Small intestine (tissue), 16 donors: ENCODE results near the gene CKAP4. TPM values are rescaled to one million over a fixed set of nuclear protein-coding genes. Genes with fewer than 3 reads are reported as not detected.

Experiments used
- DNase-seq, 2 donors: peaks; one replicate each; pipeline versions ENCODE4 v3.0.0 to v3.0.0-alpha.2; 2013
- FAIRE-seq: peaks from 2 replicates; lab custom pipeline; 2012; peaks lifted over from hg19 to GRCh38; lab: Jason Lieb, UNC
- H3K27ac ChIP-seq, 3 donors: one replicate each; pipeline ENCODE4 v1.5.1; 2013; ENCODE audit warnings: low read length in 2 of 3, mild to moderate bottlenecking in 2 of 3, control low read depth in 1 of 3, inconsistent platforms in 1 of 3, low read depth in 1 of 3, moderate library complexity in 1 of 3
- H3K27me3 ChIP-seq, 3 donors: one replicate each; pipeline ENCODE4 v1.6.1; 2013; ENCODE audit warnings: low read length in 3 of 3, inconsistent platforms in 1 of 3; ENCODE audit not compliant: control insufficient read depth in 3 of 3, insufficient read depth in 3 of 3
- H3K36me3 ChIP-seq, 3 donors: one replicate each; pipeline ENCODE4 v1.6.1; 2013; ENCODE audit warnings: low read length in 3 of 3, inconsistent platforms in 1 of 3, low read depth in 1 of 3, mild to moderate bottlenecking in 1 of 3, moderate library complexity in 1 of 3; ENCODE audit not compliant: control insufficient read depth in 3 of 3, insufficient read depth in 2 of 3
- H3K4me1 ChIP-seq, 3 donors: one replicate each; pipeline ENCODE4 v1.6.1; 2013; ENCODE audit warnings: low read length in 2 of 3, inconsistent platforms in 1 of 3, low read depth in 1 of 3, mild to moderate bottlenecking in 1 of 3, moderate library complexity in 1 of 3; ENCODE audit not compliant: control insufficient read depth in 3 of 3, insufficient read depth in 2 of 3
- H3K4me3 ChIP-seq, 3 donors: one replicate each; pipeline ENCODE4 v1.5.1; 2013; ENCODE audit warnings: low read length in 3 of 3, control low read depth in 1 of 3, inconsistent platforms in 1 of 3, low read depth in 1 of 3, mild to moderate bottlenecking in 1 of 3, moderate library complexity in 1 of 3
- H3K9me3 ChIP-seq, 2 donors: one replicate each; pipeline ENCODE4 v1.6.1; 2013; ENCODE audit warnings: low read depth in 1 of 2, low read length in 1 of 2; ENCODE audit not compliant: control insufficient read depth in 2 of 2, insufficient read depth in 1 of 2
- WGBS, 3 donors: extraction: QIAGEN DNeasy Blood & Tissue Kit; methylation state at CpG; one replicate each; pipeline ENCODE4 v1.1.7; 2013; 5-methylcytosine and 5-hydroxymethylcytosine counted together
- long read RNA-seq, 10 donors: transcript quantifications; one replicate each; lab custom pipeline, GENCODE V29; 2026
- polyA plus RNA-seq, 4 donors: library from polyadenylated mRNA; stranded (reverse) in 3 of 4; unstranded in 1 of 4; fragments of 200-250 nt in 3 of 4; fragments of 120-200 nt in 1 of 4; gene quantifications; one replicate each; pipeline versions ENCODE4 v1.2.1 to v1.2.3, GENCODE V29; 2013
- donor health status: healthy with polysubstance abuse.
- donor health status: control.
- donor health status: control.
- donor health status: Bipolar disorder and iron deficiency.
- donor health status: healthy.

CKAP4 gene
- 10 to 100 TPM in 2 of 4 donors, 1 to 10 TPM in 2; 2.0 to 34.5 (median 18.7) TPM for polyA plus RNA-seq
- long read RNA-seq, donor 1, transcript CKAP4-201 (2 exons, 3,093 nt): major isoform, 18 of 36 reads
- long read RNA-seq, donor 1, partial matches to known transcripts: 18 of 36 reads
- long read RNA-seq, donor 1, other reads (novel, unspliced or antisense): 0 of 36 reads
- long read RNA-seq, donor 2, partial matches to known transcripts: 0 of 3 reads
- long read RNA-seq, donor 2, other reads (novel, unspliced or antisense): 0 of 3 reads
- long read RNA-seq, donor 3, transcript CKAP4-201 (2 exons, 3,093 nt): major isoform, 8 of 8 reads
- long read RNA-seq, donor 3, partial matches to known transcripts: 0 of 8 reads
- long read RNA-seq, donor 3, other reads (novel, unspliced or antisense): 0 of 8 reads
- long read RNA-seq, donor 4: 0 reads
- long read RNA-seq, donor 5, partial matches to known transcripts: 0 of 2 reads
- long read RNA-seq, donor 5, other reads (novel, unspliced or antisense): 0 of 2 reads
- long read RNA-seq, donor 6, transcript CKAP4-201 (2 exons, 3,093 nt): major isoform, 10 of 10 reads
- long read RNA-seq, donor 6, partial matches to known transcripts: 0 of 10 reads
- long read RNA-seq, donor 6, other reads (novel, unspliced or antisense): 0 of 10 reads
- long read RNA-seq, donor 7: 0 reads
- long read RNA-seq, donor 8, transcript CKAP4-201 (2 exons, 3,093 nt): major isoform, 5 of 5 reads
- long read RNA-seq, donor 8, partial matches to known transcripts: 0 of 5 reads
- long read RNA-seq, donor 8, other reads (novel, unspliced or antisense): 0 of 5 reads
- long read RNA-seq, donor 9, partial matches to known transcripts: 0 of 2 reads
- long read RNA-seq, donor 9, other reads (novel, unspliced or antisense): 0 of 2 reads
- long read RNA-seq, donor 10, transcript CKAP4-201 (2 exons, 3,093 nt): major isoform, 40 of 40 reads
- long read RNA-seq, donor 10, partial matches to known transcripts: 0 of 40 reads
- long read RNA-seq, donor 10, other reads (novel, unspliced or antisense): 0 of 40 reads

- FAIRE-seq: no peak
- peak within 1 kb of the TSS; percentile 67 to 79 (median 75) for H3K4me3 ChIP-seq
- no peaks in the 10 kb centered on the region for H3K27me3 ChIP-seq
- peak within 1 kb of the TSS; percentile 74 to 83 (median 80) for H3K27ac ChIP-seq
- no peaks in the 10 kb centered on the region for H3K9me3 ChIP-seq
- DNase-seq: peak; percentile 40 to 86
- 0 to 1% (median 0%) methylated on average over 13 to 102 of the region's 102 CpGs for WGBS, 3 donors
- H3K36me3 ChIP-seq: peaks cover 0 to 9% (median 0%) of the 10 kb centered on the region in 3 donors
- peaks cover 2 to 8% (median 3%) of the 10 kb centered on the region in 3 donors for H3K4me1 ChIP-seq
Observed at GRCh38 chr12:106247674-106248311, at the start of gene CKAP4. CKAP4 (minus strand) TSS chr12:106248020; CDS start chr12:106247851, 169 bp downstream.

GRCh38 chr12:106297075-106297474, 49.3 kb upstream of the CKAP4 start:
- FAIRE-seq: no peak
- 75 to 87% (median 80%) methylated on average over 3 of the region's 3 CpGs for WGBS, 3 donors

GRCh38 chr12:106296179-106296877, 48.5 kb upstream of the CKAP4 start:
- H3K27ac ChIP-seq: no peak overlapping the region
- WGBS, 3 donors: 82 to 86% (median 84%) methylated on average over 8 of the region's 8 CpGs
- FAIRE-seq: no peak

More at GRCh38 chr12:106297075-106297474, 49.3 kb upstream of the CKAP4 start:
- H3K36me3 ChIP-seq: no peaks in the 10 kb centered on the region
- H3K4me3 ChIP-seq: no peak overlapping the region
- H3K4me1 ChIP-seq: no peaks in the 10 kb centered on the region
- DNase-seq: no peak
- no peaks in the 10 kb centered on the region for H3K27me3 ChIP-seq
- no peaks in the 10 kb centered on the region for H3K9me3 ChIP-seq
- no peak overlapping the region for H3K27ac ChIP-seq

GRCh38 chr12:106292339-106292738, 44.5 kb upstream of the CKAP4 start:
- DNase-seq (no peak), FAIRE-seq (no peak)
- H3K4me1 ChIP-seq: peaks cover 0 to 6% (median 0%) of the 10 kb centered on the region in 3 donors
- no peak overlapping the region for H3K4me3 ChIP-seq
- H3K27me3 ChIP-seq: no peaks in the 10 kb centered on the region
- H3K36me3 ChIP-seq: no peaks in the 10 kb centered on the region
- 89 to 95% (median 93%) methylated on average over 5 of the region's 5 CpGs for WGBS, 3 donors
- no peak overlapping the region for H3K27ac ChIP-seq
- no peaks in the 10 kb centered on the region for H3K9me3 ChIP-seq

More at GRCh38 chr12:106296179-106296877, 48.5 kb upstream of the CKAP4 start:
- Histone ChIP-seq H3K4me3 (no peak overlapping the region), H3K4me1 (no peaks in the 10 kb centered on the region), H3K9me3 (no peaks in the 10 kb centered on the region), H3K36me3 (no peaks in the 10 kb centered on the region), H3K27me3 (no peaks in the 10 kb centered on the region)
- no peak for DNase-seq

GRCh38 chr12:106291342-106291741, 43.5 kb upstream of the CKAP4 start:
- DNase-seq: peak; percentile 76 to 77
- no peak overlapping the region for H3K4me3 ChIP-seq
- H3K27me3 ChIP-seq: no peaks in the 10 kb centered on the region
- no peaks in the 10 kb centered on the region for H3K9me3 ChIP-seq
- H3K27ac ChIP-seq: no peak overlapping the region
- WGBS, 3 donors: 14 to 53% (median 41%) methylated on average over 5 of the region's 5 CpGs
- H3K36me3 ChIP-seq: no peaks in the 10 kb centered on the region
- FAIRE-seq: no peak
- peaks cover 0 to 6% (median 0%) of the 10 kb centered on the region in 3 donors for H3K4me1 ChIP-seq

GRCh38 chr12:106290666-106291065, 42.8 kb upstream of the CKAP4 start:
- Histone ChIP-seq H3K9me3 (no peaks in the 10 kb centered on the region), H3K4me1 (peaks cover 0 to 6% (median 0%) of the 10 kb centered on the region in 3 donors), H3K27me3 (no peaks in the 10 kb centered on the region), H3K4me3 (no peak overlapping the region), H3K36me3 (no peaks in the 10 kb centered on the region), H3K27ac (no peak overlapping the region)
- FAIRE-seq: no peak
- WGBS, 3 donors: 56 to 67% (median 60%) methylated on average over 2 of the region's 2 CpGs
- no peak for DNase-seq

- no peaks in the 10 kb centered on the region for H3K36me3 ChIP-seq
- no peak overlapping the region for H3K4me3 ChIP-seq
- WGBS, 3 donors: 6 to 96% (median 39%) methylated on average over 1 of the region's 1 CpG
- DNase-seq: no peak
- no peak for FAIRE-seq
- H3K27me3 ChIP-seq: no peaks in the 10 kb centered on the region
- H3K4me1 ChIP-seq: peaks cover 0 to 6% (median 0%) of the 10 kb centered on the region in 3 donors
- H3K27ac ChIP-seq: peak overlapping the region in 1 of 3 donors; percentile 43
- H3K9me3 ChIP-seq: no peaks in the 10 kb centered on the region
Observed at GRCh38 chr12:106289196-106289681, 41.4 kb upstream of the CKAP4 start.
